PFSK-1 (cell line): ENCODE measurements around the gene SERPINB3.

Experiments used
- FOXP2 ChIP-seq: optimal IDR thresholded peaks from 2 replicates; pipeline ENCODE3; 2011; ENCODE audit warnings: borderline replicate concordance, control low read depth, inconsistent platforms; ENCODE audit not compliant: insufficient read depth; ENCODE audit errors: extremely low read length, extremely low read depth
- POLR2AphosphoS5 ChIP-seq: IDR thresholded peaks from 2 replicates; pipeline ENCODE4 v1.6.1; 2012; ENCODE audit warnings: low read depth, mild to moderate bottlenecking, control low read depth, low read length, moderate library complexity
- REST ChIP-seq, 2 experiments: IDR thresholded peaks; 2 replicates each; pipeline versions ENCODE4 v1.6.1 to v1.8.0; 2011 to 2012; ENCODE audit warnings: low read depth in 2 of 2, low read length in 2 of 2, control low read depth in 1 of 2, inconsistent platforms in 1 of 2, mild to moderate bottlenecking in 1 of 2, moderate library complexity in 1 of 2; ENCODE audit not compliant: insufficient read depth in 1 of 2
- SIN3A ChIP-seq: IDR thresholded peaks from 2 replicates; pipeline ENCODE4 v1.6.1; 2012; ENCODE audit warnings: mild to moderate bottlenecking, low read length, moderate library complexity, borderline replicate concordance; ENCODE audit not compliant: insufficient read depth
- TAF1 ChIP-seq: IDR thresholded peaks from 2 replicates; pipeline ENCODE4 v1.6.1; 2012; ENCODE audit warnings: low read length, control low read depth, borderline replicate concordance; ENCODE audit not compliant: insufficient read depth

DNA sequence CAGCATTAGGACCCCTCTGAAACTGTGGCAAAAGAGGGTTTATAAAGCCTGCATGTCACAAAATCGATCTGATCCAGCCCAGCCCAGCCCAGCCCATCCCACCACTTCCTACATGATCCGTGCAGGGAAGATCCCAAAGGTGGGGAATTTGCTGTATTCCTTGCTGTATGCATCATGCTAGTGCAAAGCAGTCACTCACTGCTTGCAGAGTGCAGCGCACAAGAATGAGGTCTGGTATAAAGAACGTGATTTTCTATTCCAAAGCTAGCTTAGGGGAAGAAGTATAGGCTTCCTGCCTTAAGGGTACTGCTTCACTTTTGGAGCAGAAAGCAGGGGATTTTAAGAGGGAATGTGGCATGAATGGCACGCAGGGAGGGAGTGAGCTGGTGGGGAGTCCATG, 22.2 kb upstream of the SERPINB3 start:
- no peak for TF ChIP-seq POLR2AphosphoS5
- TF ChIP-seq TAF1, result no peak
- no peak for TF ChIP-seq REST (IDR thresholded peaks at IDR 0.05; ENCODE audit: insufficient read depth in 1 of 2, low read depth in 2 of 2, low read length in 2 of 2)
- TF ChIP-seq SIN3A, result no peak
- no peak for TF ChIP-seq FOXP2
